Activated T-helper 1 cell treated with anti-CD3 and anti-CD28 coated beads, Interleukin-12 subunit alpha, Interleukin-12 subunit beta, Interleukin-2, Interleukin-4 antibody, amounts not matched to agents 30 ng/mL and 10 ng/mL and 1 ng/mL, durations not matched to agents 14 hours and 24 hours and 36 hours (primary cell): Measurements from ENCODE around the gene EDN2. TPM values are rescaled to one million over a fixed set of nuclear protein-coding genes. Genes with fewer than 3 reads are reported as not detected.

ENCODE experiments used
- DNase-seq: peaks from one replicate; pipeline ENCODE4 v3.0.0; 2021; ENCODE audit warnings: low spot score
- H3K27ac Mint-ChIP-seq: one replicate; pipeline ENCODE4 v1.8.0; 2021; ENCODE audit warnings: mild to moderate bottlenecking, mixed read lengths
- H3K27me3 Mint-ChIP-seq: one replicate; pipeline ENCODE4 v1.8.0; 2022; ENCODE audit warnings: mild to moderate bottlenecking, moderate library complexity, mixed read lengths; ENCODE audit not compliant: insufficient read depth
- H3K36me3 Mint-ChIP-seq: one replicate; pipeline ENCODE4 v1.8.0; 2021; ENCODE audit warnings: low read depth, mixed read lengths
- H3K4me1 Mint-ChIP-seq: one replicate; pipeline ENCODE4 v1.8.0; 2021; ENCODE audit warnings: low read depth, mixed read lengths
- H3K4me3 Mint-ChIP-seq: one replicate; pipeline ENCODE4 v1.8.0; 2021; ENCODE audit warnings: mild to moderate bottlenecking, moderate library complexity, mixed read lengths
- H3K9me3 Mint-ChIP-seq: one replicate; pipeline ENCODE4 v1.8.0; 2021; ENCODE audit warnings: mixed read lengths
- intact Hi-C: fragments of 100-400 bp; cut with micrococcal nuclease; formaldehyde crosslinking; loops from one replicate; pipeline ENCODE4 v1.15.1; 2024
- total RNA-seq: library from RNA; stranded (reverse); gene quantifications from 2 replicates; pipeline ENCODE4 v1.2.3, GENCODE V29; 2022

EDN2 gene
- total RNA-seq, 1 donor from 2014 or later: not detected

DNA sequence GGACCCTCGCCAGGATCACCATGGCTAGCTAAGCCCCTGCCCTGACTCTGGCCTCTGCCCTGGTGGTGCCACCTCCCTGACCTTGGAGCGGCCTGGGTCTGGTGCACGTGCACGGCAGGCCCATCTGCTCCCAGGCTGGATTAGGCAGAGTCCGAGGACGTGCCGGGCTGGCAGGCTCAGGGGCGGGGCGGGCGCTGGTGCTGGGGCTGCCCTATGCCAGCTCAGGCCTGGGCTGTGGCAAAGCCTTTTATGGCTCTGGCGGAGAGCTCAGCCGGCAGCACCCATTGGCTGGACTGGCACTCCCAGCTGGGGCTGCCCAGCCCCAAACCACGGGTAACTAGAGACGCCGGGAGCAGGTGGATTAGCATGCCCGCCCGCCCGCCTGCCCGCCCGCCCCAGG is 17.1 kb upstream of the EDN2 start:
- intact Hi-C loops: no loop called here
- DNase-seq: no peak
- H3K4me1 Mint-ChIP-seq: peaks cover 23% of the 10 kb centered on the region
- H3K27ac Mint-ChIP-seq: no peak overlapping the region
- no peaks in the 10 kb centered on the region for H3K36me3 Mint-ChIP-seq
- no peak overlapping the region for H3K4me3 Mint-ChIP-seq
- H3K9me3 Mint-ChIP-seq: no peaks in the 10 kb centered on the region
- no peaks in the 10 kb centered on the region for H3K27me3 Mint-ChIP-seq

DNA sequence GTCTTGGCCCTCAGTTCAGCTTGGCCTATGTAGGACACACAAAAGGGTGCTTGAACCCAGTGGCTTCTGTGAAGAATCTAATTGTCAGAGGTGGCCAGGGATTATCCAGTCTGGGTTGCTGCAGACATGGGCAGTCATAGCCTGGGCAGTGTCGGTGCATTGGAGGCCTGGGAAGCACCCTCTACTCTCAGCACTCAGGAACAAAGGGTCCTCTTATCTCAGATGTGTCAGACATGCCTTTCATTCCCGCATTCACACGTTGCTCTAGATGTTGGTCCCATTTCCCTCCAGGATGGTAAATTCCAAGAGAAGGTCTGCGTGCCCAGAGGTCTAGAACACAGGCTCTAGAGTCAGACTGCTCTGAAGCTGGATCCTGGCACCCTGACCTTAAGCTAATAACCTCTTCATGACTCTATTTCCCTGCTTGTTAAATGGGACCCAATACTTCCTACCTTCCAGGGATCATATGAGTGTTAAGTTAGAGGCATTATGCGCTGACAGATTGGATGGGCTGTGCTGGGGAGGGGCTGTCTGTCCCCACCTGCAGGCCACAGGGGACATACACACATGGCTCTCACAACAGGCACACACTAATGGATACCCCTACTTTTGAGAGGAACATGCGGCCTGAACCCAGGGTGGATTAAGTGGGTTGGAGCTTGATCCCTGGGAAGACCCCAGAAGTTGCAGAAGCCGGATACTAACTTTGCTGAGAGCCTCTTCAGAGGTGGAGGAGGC is 16.5 kb upstream of the EDN2 start:
- Mint-ChIP-seq H3K9me3 (no peaks in the 10 kb centered on the region), H3K4me3 (no peak overlapping the region)
- intact Hi-C loops: no loop called here

DNA sequence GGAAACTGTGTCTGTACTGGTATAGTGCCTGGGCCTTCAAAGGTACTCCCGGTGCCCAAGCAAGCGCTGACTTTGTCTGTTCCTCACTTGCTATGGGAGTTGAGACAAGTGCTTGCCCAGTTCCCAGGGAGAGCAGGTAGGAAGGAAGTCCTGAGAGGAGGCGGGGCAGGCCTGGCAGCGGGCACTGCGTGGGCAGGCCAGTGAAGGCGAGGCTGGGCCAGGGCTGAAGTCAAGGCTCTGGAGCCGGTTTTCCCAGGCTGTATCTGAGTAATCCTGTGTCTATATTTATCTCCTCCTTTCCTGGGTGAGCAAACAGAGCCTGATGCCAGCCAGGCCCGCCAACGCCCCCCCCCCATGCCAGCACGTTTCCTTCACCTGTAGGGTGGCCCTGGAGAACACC is 15.9 kb upstream of the EDN2 start:
- no peak overlapping the region for H3K4me3 Mint-ChIP-seq
- H3K27ac Mint-ChIP-seq: no peak overlapping the region
- H3K36me3 Mint-ChIP-seq: no peaks in the 10 kb centered on the region
- DNase-seq: no peak
- intact Hi-C loops: no loop called here
- peaks cover 4% of the 10 kb centered on the region for H3K27me3 Mint-ChIP-seq
- H3K4me1 Mint-ChIP-seq: peaks cover 26% of the 10 kb centered on the region
- H3K9me3 Mint-ChIP-seq: no peaks in the 10 kb centered on the region

More for the DNA sequence above, 16.5 kb upstream of the EDN2 start:
- Mint-ChIP-seq H3K27ac (no peak overlapping the region), H3K27me3 (no peaks in the 10 kb centered on the region), H3K36me3 (no peaks in the 10 kb centered on the region), H3K4me1 (peaks cover 23% of the 10 kb centered on the region)
- DNase-seq: no peak

DNA sequence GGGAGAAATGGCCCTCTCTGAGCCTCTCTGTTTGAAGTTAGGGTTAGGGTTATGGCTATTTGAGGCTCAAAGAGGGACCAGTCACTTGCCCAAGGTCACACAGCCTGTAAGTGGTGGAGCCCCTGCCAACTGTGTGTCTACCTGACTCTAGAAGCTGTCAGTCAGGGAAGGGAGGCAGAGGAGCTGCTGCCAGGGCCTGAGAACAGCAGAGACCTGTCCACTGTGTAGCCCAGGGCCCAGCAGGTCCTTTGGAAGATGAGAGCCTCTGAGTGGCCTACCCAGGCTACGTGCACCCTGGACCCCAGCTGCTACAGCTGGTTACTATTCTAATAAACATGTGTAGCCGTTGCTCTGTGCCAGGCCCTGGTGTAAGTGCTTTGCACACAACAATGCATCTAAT is 15.1 kb upstream of the EDN2 start:
- intact Hi-C loops: loop anchor here (10.0 kb wide), 1 partner anchor 535 kb away; no protein-coding TSS in a partner anchor
- no peaks in the 10 kb centered on the region for H3K36me3 Mint-ChIP-seq

DNA sequence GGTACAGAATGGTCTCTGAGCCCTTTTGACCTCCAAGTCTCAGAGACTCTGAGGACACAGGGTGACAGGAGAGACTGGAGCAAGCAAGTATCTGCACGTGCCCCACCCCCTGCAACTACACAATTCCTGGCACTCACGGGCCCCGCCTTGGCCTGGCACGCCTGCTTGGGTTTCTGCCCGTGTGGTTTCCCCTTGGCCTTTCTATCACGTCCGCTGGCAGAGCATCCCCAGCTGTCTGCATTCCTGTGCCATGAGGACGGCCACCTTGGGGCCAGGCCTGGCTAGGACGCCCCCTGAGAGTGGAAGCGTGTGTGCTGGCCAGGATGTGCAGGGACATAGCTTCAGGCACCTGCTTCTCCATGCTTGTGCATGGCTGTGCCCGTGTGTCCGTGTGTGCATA is 14.3 kb upstream of the EDN2 start:
- H3K36me3 Mint-ChIP-seq: no peaks in the 10 kb centered on the region
- peaks cover 12% of the 10 kb centered on the region for H3K4me1 Mint-ChIP-seq
- H3K9me3 Mint-ChIP-seq: no peaks in the 10 kb centered on the region
- peaks cover 7% of the 10 kb centered on the region for H3K27me3 Mint-ChIP-seq
- no peak overlapping the region for H3K4me3 Mint-ChIP-seq
- intact Hi-C loops: loop anchor here (10.0 kb wide), 1 partner anchor 536 kb away; no protein-coding TSS in a partner anchor
- H3K27ac Mint-ChIP-seq: no peak overlapping the region
- DNase-seq: no peak

More for the DNA sequence above, 15.1 kb upstream of the EDN2 start:
- no peaks in the 10 kb centered on the region for H3K9me3 Mint-ChIP-seq
- H3K27me3 Mint-ChIP-seq: peaks cover 7% of the 10 kb centered on the region
- H3K4me1 Mint-ChIP-seq: peaks cover 19% of the 10 kb centered on the region
- no peak for DNase-seq
- no peak overlapping the region for H3K4me3 Mint-ChIP-seq
- no peak overlapping the region for H3K27ac Mint-ChIP-seq

DNA sequence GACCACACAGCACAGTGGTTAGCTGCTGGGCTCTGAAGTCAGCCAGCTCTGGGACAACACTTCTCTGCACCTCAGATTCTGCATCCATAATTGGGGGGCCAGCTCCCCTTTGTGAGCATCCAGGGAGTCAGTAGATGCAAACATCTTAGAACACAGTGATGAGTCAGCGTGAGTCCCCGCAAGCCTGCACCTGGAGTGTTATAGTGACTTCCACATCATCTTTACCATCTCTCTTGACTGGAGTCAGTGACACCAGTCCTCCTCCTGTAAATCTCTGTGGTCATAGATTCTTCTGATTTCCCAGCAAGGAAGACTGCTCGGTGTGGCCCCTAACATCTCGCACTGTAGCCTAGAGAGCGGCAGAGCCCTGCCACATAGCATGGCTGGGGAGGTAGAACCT is 13.9 kb upstream of the EDN2 start:
- H3K36me3 Mint-ChIP-seq: no peaks in the 10 kb centered on the region
- peaks cover 7% of the 10 kb centered on the region for H3K27me3 Mint-ChIP-seq
- H3K27ac Mint-ChIP-seq: peak overlapping the region; percentile 44

DNA sequence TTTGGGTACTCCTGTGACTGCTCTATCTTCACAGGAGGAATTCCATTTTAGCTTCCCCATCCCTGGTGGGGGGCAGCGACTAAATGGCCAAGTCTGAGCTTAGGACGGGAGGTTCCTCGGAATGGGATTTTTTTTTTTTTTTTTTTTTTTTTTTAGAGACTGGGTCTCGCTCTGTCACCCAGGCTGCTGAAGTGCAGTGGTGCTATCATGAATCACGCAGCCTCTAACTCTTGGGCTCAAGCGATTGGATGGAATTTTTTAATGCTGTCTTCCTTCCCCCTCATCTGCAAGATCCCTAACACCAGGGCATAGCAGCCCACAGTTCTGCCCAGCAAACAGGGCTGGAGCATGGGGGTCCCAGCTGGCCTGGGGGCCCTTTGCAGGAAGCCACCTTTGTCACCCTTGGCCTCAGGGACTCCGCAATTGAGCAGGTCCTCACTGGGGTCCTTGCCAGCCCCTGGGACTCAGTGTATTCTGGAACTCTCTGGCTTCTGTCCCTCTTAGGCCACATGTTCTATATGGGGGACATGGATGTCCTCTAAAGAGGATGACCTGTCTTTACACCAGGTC is 13.1 kb upstream of the EDN2 start:
- DNase-seq: no peak
- Mint-ChIP-seq H3K4me1 (peaks cover 12% of the 10 kb centered on the region), H3K4me3 (no peak overlapping the region), H3K36me3 (no peaks in the 10 kb centered on the region), H3K27ac (no peak overlapping the region), H3K9me3 (no peaks in the 10 kb centered on the region), H3K27me3 (peaks cover 7% of the 10 kb centered on the region)
- intact Hi-C loops: loop anchor here (10.0 kb wide), 1 partner anchor 537 kb away; no protein-coding TSS in a partner anchor

More for the DNA sequence above, 13.9 kb upstream of the EDN2 start:
- no peak overlapping the region for H3K4me3 Mint-ChIP-seq
- no peak for DNase-seq
- no peaks in the 10 kb centered on the region for H3K9me3 Mint-ChIP-seq
- intact Hi-C loops: loop anchor here (10.0 kb wide), 1 partner anchor 536 kb away; no protein-coding TSS in a partner anchor
- H3K4me1 Mint-ChIP-seq: peaks cover 12% of the 10 kb centered on the region

DNA sequence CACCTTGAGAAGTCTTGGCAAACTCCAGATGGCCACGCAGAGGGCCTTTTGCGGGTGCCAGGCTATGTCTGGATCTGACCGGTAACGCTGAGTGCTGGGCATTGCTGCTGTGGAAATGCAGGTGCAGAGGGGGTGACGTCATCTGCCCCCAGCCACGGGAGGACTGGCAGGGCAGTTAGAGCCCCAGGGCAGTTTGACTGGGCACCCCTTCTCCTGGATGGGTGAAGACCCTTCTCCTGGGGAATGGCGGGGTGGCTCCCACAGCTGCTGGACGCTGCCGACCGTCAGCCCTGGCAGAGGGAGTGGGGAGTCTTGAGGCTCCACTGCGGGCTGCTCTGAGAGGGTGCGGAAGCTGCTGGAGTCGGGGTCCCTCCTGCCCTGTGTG is 12.6 kb upstream of the EDN2 start:
- Mint-ChIP-seq H3K4me3 (peak overlapping the region; percentile 54), H3K36me3 (no peaks in the 10 kb centered on the region), H3K9me3 (no peaks in the 10 kb centered on the region), H3K27ac (peak overlapping the region; percentile 63), H3K4me1 (peaks cover 12% of the 10 kb centered on the region), H3K27me3 (peaks cover 7% of the 10 kb centered on the region)
- intact Hi-C loops: loop anchor here (10.0 kb wide), 1 partner anchor 538 kb away; no protein-coding TSS in a partner anchor
- no peak for DNase-seq

DNA sequence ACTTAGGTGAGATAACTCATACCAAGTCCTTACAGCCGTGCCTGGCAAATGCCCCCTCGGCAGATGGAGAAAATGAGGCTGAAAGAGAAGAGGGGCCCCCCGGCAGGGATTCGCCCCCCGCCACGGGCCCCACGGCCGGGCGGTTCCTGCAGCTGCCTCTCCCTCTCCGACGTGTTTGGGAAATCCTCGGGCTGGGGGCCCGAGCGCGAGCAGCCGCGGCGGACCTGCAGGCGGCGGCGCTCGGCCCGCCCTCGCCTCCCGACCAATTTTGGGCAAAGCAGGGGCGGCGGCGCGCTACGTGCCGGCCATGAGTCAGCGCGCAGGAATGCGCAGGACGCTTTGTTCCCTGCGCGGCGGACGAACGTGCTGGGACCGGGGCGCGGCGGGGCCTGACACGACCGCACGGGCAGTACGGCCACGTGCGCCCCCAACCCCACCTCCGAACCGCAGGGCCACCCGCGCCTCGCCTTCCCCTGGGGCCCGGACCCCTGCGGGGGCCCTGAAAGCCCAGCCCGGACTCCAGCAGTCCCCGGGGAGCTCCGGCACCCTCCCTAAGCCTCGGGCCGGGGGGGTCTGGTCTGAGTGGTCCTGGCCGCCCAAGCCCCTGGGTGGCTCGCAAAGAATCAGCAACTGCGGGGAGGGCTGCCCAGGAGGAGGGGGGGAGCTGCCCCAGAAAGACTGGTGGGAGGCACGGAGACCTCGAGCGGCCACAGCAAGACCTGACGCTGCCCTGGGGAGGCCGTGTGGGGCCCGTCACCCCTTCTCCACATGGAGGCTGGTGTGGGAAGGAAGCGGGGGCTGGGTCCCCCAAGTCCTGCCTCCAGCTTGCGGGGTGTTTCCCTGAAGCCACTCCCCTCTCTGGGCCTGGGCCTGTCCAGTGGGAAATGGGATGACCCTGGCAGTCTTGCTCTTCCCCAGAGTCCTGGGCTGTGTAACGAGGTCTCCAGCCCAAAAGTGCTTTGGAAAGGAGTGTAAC is 11.9 kb upstream of the EDN2 start:
- intact Hi-C loops: loop anchor here (10.0 kb wide), 1 partner anchor 538 kb away; no protein-coding TSS in a partner anchor
- no peaks in the 10 kb centered on the region for H3K36me3 Mint-ChIP-seq
- no peaks in the 10 kb centered on the region for H3K9me3 Mint-ChIP-seq
- H3K27ac Mint-ChIP-seq: no peak overlapping the region
- peak overlapping the region; percentile 54 for H3K4me3 Mint-ChIP-seq
- DNase-seq: peak; percentile 33
- peaks cover 7% of the 10 kb centered on the region for H3K27me3 Mint-ChIP-seq
- H3K4me1 Mint-ChIP-seq: peaks cover 12% of the 10 kb centered on the region

DNA sequence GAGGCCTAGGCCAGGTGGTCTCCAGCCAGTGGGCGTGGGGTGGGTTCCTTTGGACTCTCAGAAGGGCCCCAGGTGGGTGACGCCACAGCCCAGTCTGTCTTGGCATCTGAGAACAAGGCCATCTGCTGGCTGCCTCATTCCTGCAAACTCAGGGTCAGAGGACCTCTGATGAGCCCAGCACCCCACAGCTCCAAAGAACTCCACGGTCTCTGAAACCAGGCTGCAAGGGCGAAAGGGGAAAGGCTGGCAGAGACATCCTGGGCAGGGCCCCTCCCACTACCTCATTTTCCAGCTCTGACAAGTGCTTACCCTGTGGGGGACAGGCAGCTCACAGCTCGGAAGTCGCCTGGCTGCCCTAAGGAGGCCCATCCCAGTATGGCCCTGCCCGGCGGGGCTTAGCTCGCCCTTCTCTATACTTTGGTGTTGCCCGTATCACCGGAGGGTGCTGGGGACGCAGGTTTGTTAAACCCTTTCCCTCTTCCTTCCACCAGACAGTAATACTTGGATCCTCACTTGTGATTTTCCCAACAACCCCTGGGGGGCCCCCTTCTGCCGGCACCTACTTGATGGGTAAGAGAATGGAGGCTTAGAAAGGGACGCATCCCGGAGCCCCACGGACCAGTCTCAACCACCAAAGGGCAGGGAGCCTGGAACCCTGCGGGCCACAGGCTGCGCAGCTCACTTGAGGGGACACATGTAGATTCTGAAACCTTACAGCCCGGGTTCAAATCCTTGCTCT is 10.9 kb upstream of the EDN2 start:
- Mint-ChIP-seq H3K27me3 (peaks cover 7% of the 10 kb centered on the region), H3K4me1 (peaks cover 12% of the 10 kb centered on the region), H3K9me3 (no peaks in the 10 kb centered on the region), H3K4me3 (peak overlapping the region; percentile 57), H3K27ac (no peak overlapping the region), H3K36me3 (no peaks in the 10 kb centered on the region)
- no peak for DNase-seq
- intact Hi-C loops: loop anchor here (10.0 kb wide), 1 partner anchor 539 kb away; no protein-coding TSS in a partner anchor

DNA sequence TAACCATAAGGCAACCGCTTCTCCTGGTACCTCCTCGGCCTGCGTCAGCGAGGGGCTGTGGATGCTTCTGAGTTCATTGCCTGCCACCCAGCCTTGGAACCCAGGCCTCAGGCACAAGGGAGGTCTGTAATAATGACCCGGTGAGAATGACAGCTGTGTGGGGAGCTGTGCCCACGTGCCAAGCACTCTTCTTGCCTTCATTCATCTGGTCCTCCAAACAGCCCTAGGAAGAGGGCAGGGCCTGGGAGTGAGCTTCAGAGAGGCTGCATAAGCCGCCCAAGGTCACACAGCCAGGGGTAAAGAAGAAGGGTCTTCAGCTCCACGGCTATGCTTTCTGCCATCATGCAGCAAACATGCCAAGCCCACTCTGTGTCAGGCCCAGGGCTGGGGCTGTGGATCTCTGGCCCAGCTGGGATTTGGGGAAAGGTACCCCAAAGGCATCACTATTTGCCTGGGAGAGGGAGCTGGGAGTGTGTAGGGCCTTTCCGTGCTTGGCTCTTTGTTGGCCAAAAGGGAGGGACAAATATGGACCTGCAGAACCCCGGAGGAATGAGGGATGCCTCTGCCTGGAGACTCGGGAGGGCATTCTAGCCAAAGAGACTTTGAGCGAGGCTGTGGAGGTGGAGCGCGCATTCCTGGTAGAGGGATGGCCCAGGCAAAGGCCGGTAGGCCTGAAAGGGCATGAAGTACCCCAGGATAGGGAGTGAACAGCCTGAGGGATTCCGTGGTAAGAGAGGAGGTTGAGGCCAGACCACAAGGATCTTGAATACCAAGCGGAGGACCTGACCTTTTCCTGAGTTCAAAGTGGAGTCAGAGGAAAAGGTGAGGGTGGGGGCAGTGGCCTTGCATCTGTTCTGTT is 10.1 kb upstream of the EDN2 start:
- peaks cover 12% of the 10 kb centered on the region for H3K4me1 Mint-ChIP-seq
- DNase-seq: no peak
- no peaks in the 10 kb centered on the region for H3K9me3 Mint-ChIP-seq
- H3K4me3 Mint-ChIP-seq: no peak overlapping the region
- intact Hi-C loops: loop anchor here (10.0 kb wide), 1 partner anchor 540 kb away; no protein-coding TSS in a partner anchor
- H3K36me3 Mint-ChIP-seq: no peaks in the 10 kb centered on the region
- peaks cover 7% of the 10 kb centered on the region for H3K27me3 Mint-ChIP-seq
- H3K27ac Mint-ChIP-seq: no peak overlapping the region
